Caki2 (cell line): ENCODE measurements around the gene ZFY. TPM values are rescaled to one million over a fixed set of nuclear protein-coding genes. Genes with fewer than 3 reads are reported as not detected.
A peak's percentile ranks its signal among the peaks of the same experiment; 100 is the strongest.

Experiments used
- DNase-seq: peaks from one replicate; pipeline ENCODE4 v3.0.0-alpha.2; 2015; ENCODE audit warnings: low read depth
- in situ Hi-C: cut with HindIII; loops from 2 replicates; pipeline ENCODE4 v1.10.0; 2016; ENCODE audit warnings: low sequenced_read_pairs, low pct_unique_long_range_greater_than_20kb, mixed read lengths
- total RNA-seq: library from RNA; depleted of rRNA; stranded (reverse); fragments of >200 nt; shearing (Covaris generic); gene quantifications from 2 replicates; pipeline ENCODE4 v1.2.3, GENCODE V29; 2014; ENCODE audit warnings: low replicate concordance; rRNA removed

Gene ZFY
- 3.2 and 6.5 TPM in 2 replicates for total RNA-seq

DNA sequence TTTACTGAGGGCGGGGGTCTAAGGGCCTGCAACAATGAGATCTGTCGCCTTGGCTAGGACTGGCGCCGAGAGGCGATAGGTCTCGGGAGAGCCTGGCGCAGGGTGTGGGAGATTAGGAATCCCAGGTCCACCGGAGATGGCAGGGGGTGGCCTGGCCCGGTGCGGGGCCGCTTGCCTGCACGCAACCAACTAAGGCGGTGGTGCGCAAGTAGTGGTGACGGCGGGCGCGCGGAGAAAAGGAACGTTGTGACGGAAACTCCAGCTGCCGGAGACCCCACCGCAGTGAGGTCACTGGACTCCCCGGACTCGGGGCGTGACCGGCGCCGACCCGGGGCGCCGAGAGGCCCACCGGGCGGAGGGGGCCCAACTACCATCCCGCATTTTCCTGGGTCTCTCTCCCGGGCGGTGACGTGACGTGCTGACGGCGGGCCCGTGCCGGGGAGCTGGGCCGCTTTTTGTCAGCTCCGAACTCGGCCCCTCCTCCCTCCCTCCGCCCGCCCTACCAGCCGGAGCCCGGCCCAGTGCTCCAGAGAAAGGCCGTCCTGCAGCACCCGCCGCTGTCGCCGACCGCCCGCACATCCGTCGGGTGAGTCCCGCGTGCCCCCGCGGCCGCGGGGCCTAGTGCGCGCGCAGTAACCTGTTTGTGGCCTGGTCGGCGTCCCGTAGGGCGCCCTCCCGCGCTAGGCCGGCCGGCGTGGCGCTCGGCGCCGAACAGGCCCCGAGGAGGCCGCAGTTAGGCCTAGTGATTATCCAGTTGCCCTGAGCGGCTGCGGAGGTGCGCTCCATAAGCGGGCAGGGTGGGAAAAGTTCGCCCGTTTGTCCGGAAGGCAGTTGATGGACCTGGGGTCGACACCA is at the start of gene ZFY:
Gene ZFY, plus strand, starts transcription at position 521 of the 855 bp plus-strand sequence. CDS start 18,556 bp downstream, outside the sequence.
- peak; percentile 50 for DNase-seq
- in situ Hi-C loops: no loop called here

GRCh38 chrY:2885880-2886279 is 49.3 kb upstream of the ZFY start:
- in situ Hi-C loops: no loop called here

DNA sequence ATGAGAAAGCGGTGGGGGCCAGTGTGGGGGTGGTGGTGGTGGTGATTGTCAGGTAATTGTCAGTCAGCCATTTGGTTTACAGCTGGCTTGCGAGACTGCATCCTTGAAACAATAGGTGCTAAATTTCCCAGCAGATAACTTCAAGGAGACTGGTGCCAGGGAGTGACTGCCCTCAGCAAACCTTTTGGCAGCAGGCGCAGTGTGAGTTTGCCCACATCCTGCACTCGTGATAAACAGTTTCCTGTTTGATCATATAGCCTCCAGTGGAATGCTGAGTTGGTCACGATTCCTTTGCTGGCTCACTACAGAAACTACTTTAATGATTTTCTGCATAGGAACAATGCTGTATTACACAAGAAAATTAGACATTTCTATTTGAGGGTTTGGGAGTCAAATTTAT is 47.8 kb upstream of the ZFY start:
- DNase-seq: no peak
- in situ Hi-C loops: no loop called here

More at GRCh38 chrY:2885880-2886279, 49.3 kb upstream of the ZFY start:
- no peak for DNase-seq

DNA sequence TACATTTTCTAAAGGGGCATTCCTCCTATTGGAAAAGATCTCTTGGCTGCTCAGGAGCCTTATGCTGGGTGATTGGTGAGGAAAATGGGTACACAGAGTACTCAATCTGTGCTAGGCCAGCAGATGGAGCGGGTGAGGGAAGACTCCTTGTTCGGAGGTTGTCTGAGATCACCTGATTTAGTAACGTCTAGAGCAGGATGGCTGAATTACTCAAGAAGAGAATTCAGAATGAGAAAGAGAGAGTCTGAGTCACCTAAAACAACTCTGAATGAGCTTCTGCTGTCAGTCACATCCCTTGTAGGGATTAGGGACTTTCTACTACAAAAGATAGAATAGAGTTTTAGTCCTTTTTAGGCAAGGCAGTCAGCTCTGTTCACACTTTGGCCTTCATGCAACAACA is 47.2 kb upstream of the ZFY start:
- in situ Hi-C loops: no loop called here
- peak; percentile 7 for DNase-seq

GRCh38 chrY:2893471-2893870 is 41.7 kb upstream of the ZFY start:
- no peak for DNase-seq
- in situ Hi-C loops: no loop called here

GRCh38 chrY:2896050-2896449 is 39.1 kb upstream of the ZFY start:
- DNase-seq: no peak
- in situ Hi-C loops: no loop called here

- in situ Hi-C loops: no loop called here
These were observed 27.8 kb upstream of the ZFY start for GRCh38 chrY:2907356-2907755.

DNA sequence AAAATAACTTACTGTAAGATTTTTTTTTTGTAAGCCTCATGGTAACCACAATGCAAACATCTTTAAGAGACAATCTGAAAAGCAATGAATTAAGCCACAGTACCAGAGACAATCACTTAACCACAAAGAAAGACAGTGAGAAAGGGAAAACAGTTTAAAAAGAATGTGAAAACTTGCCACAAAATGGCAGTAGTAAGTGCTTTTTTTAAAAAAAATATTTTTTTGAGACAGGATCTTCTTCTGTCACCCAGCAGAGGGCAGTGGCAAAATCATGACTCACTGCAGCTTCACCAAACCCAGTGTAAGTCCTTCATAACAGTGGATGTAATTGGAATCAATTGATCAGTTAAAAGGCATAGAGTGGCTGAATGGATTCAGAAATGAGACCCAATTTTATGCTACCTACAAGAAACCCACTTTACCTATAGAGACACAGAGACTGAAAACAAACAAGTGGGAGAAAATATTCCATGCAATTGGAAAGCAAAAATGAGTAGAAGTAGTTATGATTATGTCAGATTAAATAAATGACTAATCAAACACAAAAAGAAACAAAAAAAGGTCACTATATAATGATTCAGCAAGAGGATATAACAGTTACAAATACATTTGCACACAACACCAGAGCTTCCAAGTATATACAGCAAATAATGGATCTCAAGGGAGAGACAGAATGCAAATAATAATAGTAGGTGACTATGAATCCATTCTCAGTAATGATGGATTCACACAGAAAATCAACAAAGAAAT is 21.9 kb upstream of the ZFY start:
- peak; percentile 11 for DNase-seq
- in situ Hi-C loops: no loop called here

More at GRCh38 chrY:2907356-2907755, 27.8 kb upstream of the ZFY start:
- no peak for DNase-seq

DNA sequence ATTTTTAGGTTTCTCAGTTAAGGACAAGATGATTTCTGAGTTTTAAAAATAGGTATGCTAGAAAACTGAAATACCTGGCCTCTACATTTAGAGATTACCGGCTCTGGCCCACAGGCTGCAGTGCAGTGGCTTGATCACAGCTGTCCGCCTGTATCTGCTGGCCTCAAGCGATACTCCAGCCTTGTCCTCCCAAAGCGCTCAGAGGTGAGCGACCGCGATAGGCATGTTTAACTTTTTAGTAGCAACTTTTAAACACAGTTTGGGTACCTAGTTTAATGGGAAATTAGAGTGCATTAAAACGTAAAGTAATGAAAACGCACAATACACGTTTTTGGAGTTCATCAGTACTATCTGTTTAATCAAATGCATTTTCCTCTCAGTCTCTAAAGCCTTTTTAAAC is 1.1 kb upstream of the ZFY start:
- in situ Hi-C loops: no loop called here
- no peak for DNase-seq

DNA sequence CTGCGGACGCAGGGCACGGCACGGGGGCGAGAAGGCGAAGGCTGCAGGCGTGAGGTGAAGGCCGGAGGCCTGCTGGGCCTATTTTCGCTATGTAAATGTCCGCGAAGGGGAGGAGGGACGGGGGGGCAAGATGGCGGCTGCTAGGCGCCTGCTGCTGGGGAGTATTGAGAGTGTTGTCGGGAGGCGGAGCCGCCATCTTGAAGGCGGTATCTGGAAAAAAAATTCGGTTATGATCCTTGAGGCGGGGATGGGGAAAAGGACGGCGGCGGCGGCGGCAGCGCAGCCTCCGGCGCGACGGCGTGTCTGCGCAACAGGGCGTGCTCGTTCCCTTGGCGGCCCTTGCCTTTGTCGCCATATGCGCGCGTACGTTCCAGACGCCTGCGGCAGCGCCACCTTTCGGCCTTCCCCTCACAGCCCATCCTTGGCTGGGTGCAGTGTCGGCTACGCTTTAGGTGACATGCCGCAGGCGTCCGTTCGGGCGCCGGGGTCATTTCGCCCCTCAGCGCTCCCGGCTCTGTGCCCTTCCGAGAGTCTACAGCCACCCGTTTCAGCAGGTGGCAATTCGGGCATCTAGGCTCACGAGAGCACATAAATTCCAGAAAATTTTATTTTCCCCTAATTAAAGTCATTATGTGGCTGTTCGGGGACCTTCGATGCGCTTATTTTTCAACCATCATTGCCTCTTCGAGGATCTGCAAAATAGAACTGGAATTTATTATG is 695 bp downstream of the ZFY start:
- DNase-seq: peak; percentile 89
- in situ Hi-C loops: no loop called here

GRCh38 chrY:2936436-2936750 is 1.2 kb downstream of the ZFY start:
- DNase-seq: no peak
- in situ Hi-C loops: no loop called here

GRCh38 chrY:2937149-2937548 is 2.0 kb downstream of the ZFY start:
- in situ Hi-C loops: no loop called here

DNA sequence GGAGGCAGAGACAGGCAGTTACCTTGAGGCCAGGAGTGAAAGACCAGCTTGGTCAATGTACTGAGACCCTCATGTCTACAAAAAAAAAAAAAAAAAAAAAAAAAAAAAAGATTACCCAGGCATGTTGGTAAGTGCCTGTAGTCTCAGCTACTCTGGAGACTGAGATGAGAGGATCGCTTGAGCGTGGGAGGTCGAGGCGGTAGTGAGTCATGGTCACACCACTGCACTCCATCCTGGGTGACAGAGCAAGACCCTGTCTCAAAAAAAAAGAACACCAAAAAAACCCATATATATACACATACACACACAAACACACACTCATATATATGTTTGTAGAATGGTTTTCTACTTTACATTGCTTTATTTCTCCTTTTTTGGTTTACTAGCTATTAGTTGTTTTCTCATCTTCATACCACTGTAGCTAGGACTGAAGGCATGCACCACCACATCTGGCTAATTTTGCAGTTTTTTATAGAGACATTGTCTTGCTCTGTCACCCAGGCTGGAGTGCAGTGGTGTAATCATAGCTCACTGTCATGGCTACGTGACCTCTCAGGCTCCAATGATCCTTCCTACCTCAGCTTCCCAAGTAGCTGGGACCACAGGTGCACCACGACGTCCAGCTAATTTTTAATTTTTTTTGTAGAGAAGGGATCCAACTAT is 14.5 kb downstream of the ZFY start:
- in situ Hi-C loops: no loop called here
- peak; percentile 57 for DNase-seq

More at GRCh38 chrY:2937149-2937548, 2.0 kb downstream of the ZFY start:
- DNase-seq: no peak

DNA sequence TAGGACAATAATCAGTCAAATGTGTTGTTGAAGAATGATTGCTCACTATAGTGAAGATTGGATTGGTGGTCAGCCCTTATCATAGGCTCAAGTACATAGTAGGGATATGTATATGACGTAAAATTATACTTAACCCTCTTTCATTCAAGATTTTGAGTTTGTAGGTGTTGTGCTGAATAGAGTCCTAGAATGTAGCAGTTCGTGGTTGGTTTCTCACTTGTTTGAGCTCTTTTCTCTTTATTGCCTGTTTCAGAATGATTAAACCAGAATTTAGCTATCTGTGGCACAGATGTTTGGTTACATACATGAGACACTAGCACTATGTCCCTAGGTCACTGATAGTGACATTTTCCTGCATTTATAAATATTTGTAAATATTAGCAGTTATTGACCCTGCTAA is 15.5 kb downstream of the ZFY start:
- in situ Hi-C loops: no loop called here
- DNase-seq: no peak

- no peak for DNase-seq
- in situ Hi-C loops: no loop called here
These were observed 17.7 kb downstream of the ZFY start for GRCh38 chrY:2952912-2953311.

- DNase-seq: no peak
These were observed 19.6 kb downstream of the ZFY start for GRCh38 chrY:2954735-2955134.

DNA sequence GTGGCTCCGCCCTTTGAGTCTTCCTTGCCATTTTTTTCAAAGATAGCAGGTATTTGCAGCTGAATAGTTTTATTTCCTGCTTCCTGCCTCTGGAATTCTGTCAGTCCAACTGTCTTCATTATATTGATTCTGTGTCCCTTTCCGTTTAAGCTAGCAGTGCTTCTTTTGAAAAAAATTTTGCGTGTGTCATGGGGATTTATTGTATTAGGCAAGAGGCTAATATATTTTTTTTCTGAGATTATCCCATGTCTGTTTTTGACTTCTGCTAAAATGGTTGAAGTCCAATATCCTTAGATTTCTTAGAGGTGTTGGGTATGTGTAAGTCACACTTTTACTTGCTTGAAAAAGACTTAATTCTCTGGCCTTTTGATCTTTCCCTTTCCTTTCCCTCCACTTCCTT is 20.4 kb downstream of the ZFY start:
- DNase-seq: no peak
- in situ Hi-C loops: no loop called here

More at GRCh38 chrY:2954735-2955134, 19.6 kb downstream of the ZFY start:
- in situ Hi-C loops: no loop called here

- in situ Hi-C loops: no loop called here
These were observed 26.9 kb downstream of the ZFY start for GRCh38 chrY:2962061-2962460.

More at GRCh38 chrY:2962061-2962460, 26.9 kb downstream of the ZFY start:
- DNase-seq: no peak
